HG02588 (cell line): ENCODE results near the gene CD82.
"Not testable (repeated sequence)": the region's sequence is repeated elsewhere in the genome, so short reads cannot be mapped to it uniquely, and the experiment has no call there.

Experiments
- ATAC-seq: cut with Tn5 transposase; IDR thresholded peaks from one replicate; pipeline ENCODE4 v1.9.1; 2021; ENCODE audit warnings: mild to moderate bottlenecking, moderate library complexity; ENCODE audit not compliant: unreplicated experiment

The CD82 gene

DNA sequence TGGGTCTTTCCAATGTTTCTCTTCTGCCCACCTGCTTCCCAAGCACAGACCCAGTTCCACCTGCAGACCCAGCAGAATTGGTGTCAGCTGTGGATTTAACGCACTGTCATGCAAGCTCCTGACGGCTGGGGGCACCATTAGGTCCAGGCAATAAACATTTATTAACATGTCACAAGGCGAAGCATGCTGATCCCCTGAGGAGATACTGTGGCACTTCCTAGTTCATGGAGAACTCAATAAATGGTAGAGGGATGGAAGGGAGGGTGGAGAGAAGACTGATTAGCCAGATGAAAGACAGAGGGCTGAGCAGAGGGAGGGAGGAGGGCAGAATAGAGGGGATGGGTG lies 93.0 kb downstream of the CD82 start:
- ATAC-seq, result no peak

DNA sequence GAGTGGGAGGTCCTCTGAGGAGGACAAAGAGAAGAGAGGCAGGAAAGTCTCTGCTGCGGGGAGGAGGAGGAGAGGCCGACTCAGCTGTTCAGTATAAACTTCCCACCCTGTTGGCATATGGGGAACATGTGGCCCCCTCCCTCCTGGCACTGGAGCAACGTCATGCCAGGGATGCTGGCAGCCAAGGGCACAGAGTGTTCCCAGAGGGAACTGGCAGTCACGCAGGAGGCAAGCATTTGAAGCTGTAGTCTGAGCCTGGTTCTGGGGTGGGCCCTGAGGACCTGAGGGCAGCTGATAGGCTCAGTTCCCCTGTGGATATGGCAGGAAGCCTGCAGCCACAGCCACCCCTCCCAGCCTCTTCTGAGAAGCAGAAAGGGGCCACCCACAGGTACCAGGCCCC lies 94.2 kb downstream of the CD82 start:
- ATAC-seq, result no peak

DNA sequence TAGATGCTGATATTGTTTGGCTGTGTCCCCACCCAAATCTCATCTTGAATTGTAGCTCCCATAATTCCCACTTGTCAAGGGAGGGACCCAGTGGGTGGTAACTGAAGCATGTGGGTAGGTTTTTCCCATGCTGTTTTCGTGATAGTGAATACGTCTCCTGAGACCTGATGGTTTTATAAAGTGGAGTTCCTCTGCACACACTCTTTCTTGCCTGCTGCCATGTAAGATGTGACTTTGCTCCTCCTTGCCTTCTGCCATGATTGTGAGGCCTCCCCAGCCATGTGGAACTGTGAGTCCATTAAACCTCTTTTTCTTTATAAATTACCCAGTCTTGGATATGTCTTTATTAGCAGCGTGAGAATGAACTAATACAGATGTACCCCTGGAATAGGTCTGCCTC lies 95.1 kb downstream of the CD82 start:
- not testable (repeated sequence) for ATAC-seq

DNA sequence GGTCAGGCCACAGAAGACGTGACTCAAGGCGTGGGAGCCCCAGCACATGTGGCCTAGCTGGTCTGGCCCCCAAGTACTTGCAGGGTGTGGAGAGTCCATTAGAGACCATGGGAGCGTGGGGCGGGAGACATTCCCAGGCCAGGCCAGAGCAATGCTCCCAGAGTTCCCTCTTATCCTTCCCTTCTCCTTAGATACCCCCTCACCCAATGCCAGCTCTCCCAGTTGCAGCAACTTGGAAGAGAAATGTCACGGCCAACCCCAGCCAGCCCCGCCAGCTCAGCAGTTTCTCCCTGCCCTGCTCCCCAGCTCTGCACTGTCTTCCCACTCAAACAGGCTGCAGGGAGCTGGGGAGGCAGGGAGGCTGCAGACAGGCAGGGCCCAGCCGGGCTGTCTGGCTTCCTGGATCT lies 95.9 kb downstream of the CD82 start:
- ATAC-seq, result no peak
